Measurements from ENCODE around the gene FMNL2.
A peak's percentile ranks its signal among the peaks of the same experiment; 100 is the strongest.

Gene FMNL2

GRCh38 chr2:152626911-152627339 is 292.0 kb downstream of the FMNL2 start:
- Histone ChIP-seq H3F3A (ENCODE audit: insufficient read depth) (no peaks in the 10 kb centered on the region), H3K27ac (ENCODE audit: low read depth, low read length) (no peak overlapping the region), H3K9me3 (ENCODE audit: insufficient read depth, low read length) (no peaks in the 10 kb centered on the region), H3K9me2 (replicated peaks; ENCODE audit: insufficient read depth, low read length) (no peaks in the 10 kb centered on the region), H3K79me2 (ENCODE audit: insufficient read depth, low read length) (no peaks in the 10 kb centered on the region), H3K4me2 (ENCODE audit: low read depth, low read length, poor library complexity, severe bottlenecking) (no peak overlapping the region), H4K20me1 (ENCODE audit: low read depth, low read length) (no peaks in the 10 kb centered on the region), H3K9ac (ENCODE audit: low read length) (no peak overlapping the region), H3K4me3 (ENCODE audit: insufficient read depth, low read length, poor library complexity, severe bottlenecking) (no peak overlapping the region), H3K36me3 (ENCODE audit: low read length) (no peaks in the 10 kb centered on the region), H2AFZ (ENCODE audit: low read depth, low read length, severe bottlenecking) (no peak overlapping the region), H3K27me3 (ENCODE audit: low read length) (no peaks in the 10 kb centered on the region)
- TF ChIP-seq EZH2phosphoT487 (conservative IDR thresholded peaks at IDR 0.05; ENCODE audit: low read length) (no peak), CTCF (IDR thresholded peaks at IDR 0.05; ENCODE audit: insufficient read depth, low read length, poor library complexity, severe bottlenecking) (no peak)

GRCh38 chr2:152627351-152627957 is 292.5 kb downstream of the FMNL2 start:
- Histone ChIP-seq H3K27ac (ENCODE audit: low read depth, low read length) (no peak overlapping the region), H2AFZ (ENCODE audit: low read depth, low read length, severe bottlenecking) (no peak overlapping the region), H3K4me3 (ENCODE audit: insufficient read depth, low read length, poor library complexity, severe bottlenecking) (no peak overlapping the region), H3K27me3 (ENCODE audit: low read length) (no peaks in the 10 kb centered on the region), H3K9ac (ENCODE audit: low read length) (no peak overlapping the region), H3K79me2 (ENCODE audit: insufficient read depth, low read length) (no peaks in the 10 kb centered on the region), H3K4me2 (ENCODE audit: low read depth, low read length, poor library complexity, severe bottlenecking) (no peak overlapping the region), H3K9me2 (replicated peaks; ENCODE audit: insufficient read depth, low read length) (no peaks in the 10 kb centered on the region), H3F3A (ENCODE audit: insufficient read depth) (no peaks in the 10 kb centered on the region), H4K20me1 (ENCODE audit: low read depth, low read length) (no peaks in the 10 kb centered on the region), H3K36me3 (ENCODE audit: low read length) (no peaks in the 10 kb centered on the region), H3K9me3 (ENCODE audit: insufficient read depth, low read length) (no peaks in the 10 kb centered on the region)
- TF ChIP-seq EZH2phosphoT487 (conservative IDR thresholded peaks at IDR 0.05; ENCODE audit: low read length): no peak
- peak; percentile 14 for TF ChIP-seq CTCF (IDR thresholded peaks at IDR 0.05; ENCODE audit: insufficient read depth, low read length, poor library complexity, severe bottlenecking)

- Histone ChIP-seq H3K9me3 (ENCODE audit: insufficient read depth, low read length) (no peaks in the 10 kb centered on the region), H3K9ac (ENCODE audit: low read length) (no peak overlapping the region), H3K36me3 (ENCODE audit: low read length) (no peaks in the 10 kb centered on the region), H3K4me2 (ENCODE audit: low read depth, low read length, poor library complexity, severe bottlenecking) (no peak overlapping the region), H2AFZ (ENCODE audit: low read depth, low read length, severe bottlenecking) (no peak overlapping the region), H3K79me2 (ENCODE audit: insufficient read depth, low read length) (no peaks in the 10 kb centered on the region), H3F3A (ENCODE audit: insufficient read depth) (no peaks in the 10 kb centered on the region), H3K27ac (ENCODE audit: low read depth, low read length) (no peak overlapping the region), H3K9me2 (replicated peaks; ENCODE audit: insufficient read depth, low read length) (no peaks in the 10 kb centered on the region), H3K27me3 (ENCODE audit: low read length) (no peaks in the 10 kb centered on the region), H3K4me3 (ENCODE audit: insufficient read depth, low read length, poor library complexity, severe bottlenecking) (no peak overlapping the region), H4K20me1 (ENCODE audit: low read depth, low read length) (no peaks in the 10 kb centered on the region)
- TF ChIP-seq EZH2phosphoT487 (conservative IDR thresholded peaks at IDR 0.05; ENCODE audit: low read length) (no peak), CTCF (IDR thresholded peaks at IDR 0.05; ENCODE audit: insufficient read depth, low read length, poor library complexity, severe bottlenecking) (no peak)
Measured at GRCh38 chr2:152629202-152629601, 294.2 kb downstream of the FMNL2 start.

All from SU-DHL-6 (cell line).